Cardiac fibroblast (primary cell): ENCODE results near the gene RERE.

Source experiments
- DNase-seq, 2 donors: peaks; one replicate each; pipeline versions ENCODE4 v3.0.0 to v3.0.0-alpha.2; 2010; ENCODE audit warnings: low read depth in 2 of 2
- H3K4me3 ChIP-seq, 2 donors: replicated peaks in 1 of 2; 1 replicate in 1 of 2; 2 replicates in 1 of 2; pipeline ENCODE4 v1.5.1; 2011; ENCODE audit warnings: low read depth in 2 of 2, low read length in 2 of 2, mild to moderate bottlenecking in 2 of 2, moderate library complexity in 1 of 2
- TF ChIP-seq, protein P1 (sequence below): IDR thresholded peaks from one replicate; pipeline ENCODE4 v1.5.1; 2011; ENCODE audit warnings: low read depth, mild to moderate bottlenecking, low read length, inconsistent platforms

Gene RERE

DNA sequence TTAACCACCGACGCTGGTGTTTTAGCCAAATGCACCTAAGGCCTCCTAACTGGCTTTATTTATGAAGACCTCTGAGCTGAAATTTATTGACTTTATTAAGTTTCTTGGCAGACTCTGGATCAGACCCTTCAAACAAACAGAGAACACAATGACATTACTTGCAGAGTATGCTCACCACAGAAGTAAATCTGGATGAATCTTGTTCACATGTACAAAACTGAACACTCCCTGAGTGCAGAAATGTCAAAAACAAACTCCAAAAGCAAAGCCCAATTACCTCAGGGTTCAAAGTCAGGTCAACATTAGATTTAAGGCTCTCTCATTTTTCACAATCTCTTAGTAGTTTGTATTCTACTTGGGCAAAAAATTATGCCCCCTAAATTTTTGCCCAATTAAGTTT lies 280.9 kb downstream of the RERE start:
- DNase-seq = no peak
- H3K4me3 ChIP-seq = no peak overlapping the region
- TF ChIP-seq, protein P1, sequence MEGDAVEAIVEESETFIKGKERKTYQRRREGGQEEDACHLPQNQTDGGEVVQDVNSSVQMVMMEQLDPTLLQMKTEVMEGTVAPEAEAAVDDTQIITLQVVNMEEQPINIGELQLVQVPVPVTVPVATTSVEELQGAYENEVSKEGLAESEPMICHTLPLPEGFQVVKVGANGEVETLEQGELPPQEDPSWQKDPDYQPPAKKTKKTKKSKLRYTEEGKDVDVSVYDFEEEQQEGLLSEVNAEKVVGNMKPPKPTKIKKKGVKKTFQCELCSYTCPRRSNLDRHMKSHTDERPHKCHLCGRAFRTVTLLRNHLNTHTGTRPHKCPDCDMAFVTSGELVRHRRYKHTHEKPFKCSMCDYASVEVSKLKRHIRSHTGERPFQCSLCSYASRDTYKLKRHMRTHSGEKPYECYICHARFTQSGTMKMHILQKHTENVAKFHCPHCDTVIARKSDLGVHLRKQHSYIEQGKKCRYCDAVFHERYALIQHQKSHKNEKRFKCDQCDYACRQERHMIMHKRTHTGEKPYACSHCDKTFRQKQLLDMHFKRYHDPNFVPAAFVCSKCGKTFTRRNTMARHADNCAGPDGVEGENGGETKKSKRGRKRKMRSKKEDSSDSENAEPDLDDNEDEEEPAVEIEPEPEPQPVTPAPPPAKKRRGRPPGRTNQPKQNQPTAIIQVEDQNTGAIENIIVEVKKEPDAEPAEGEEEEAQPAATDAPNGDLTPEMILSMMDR = no peak

- no peak overlapping the region for H3K4me3 ChIP-seq
- TF ChIP-seq, protein P1 = no peak
- no peak for DNase-seq
These were observed 283.5 kb downstream of the RERE start for GRCh38 chr1:8533907-8534306.

DNA sequence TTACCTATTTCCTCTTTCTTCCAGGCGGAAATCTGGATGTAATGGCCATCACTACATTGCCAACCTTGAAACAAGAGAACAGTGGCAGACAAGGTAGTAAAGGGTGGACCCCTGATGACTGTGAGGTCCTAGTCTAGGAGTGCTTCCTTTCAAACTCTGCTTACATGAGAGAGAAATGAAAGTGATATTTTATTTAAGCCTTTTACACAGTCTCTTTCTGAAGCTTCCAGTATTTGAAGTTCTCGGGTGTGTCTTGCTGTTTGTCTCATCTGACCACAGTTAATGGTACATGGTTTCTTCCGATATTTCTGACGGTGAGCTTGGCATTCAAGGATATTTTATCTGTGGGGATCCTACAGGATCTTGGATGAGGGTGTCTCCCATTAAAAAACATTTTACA lies 284.3 kb downstream of the RERE start:
- TF ChIP-seq, protein P1 = no peak
- H3K4me3 ChIP-seq = no peak overlapping the region
- no peak for DNase-seq

GRCh38 chr1:8529901-8530300 lies 287.5 kb downstream of the RERE start:
- TF ChIP-seq, protein P1 = no peak
- no peak overlapping the region for H3K4me3 ChIP-seq
- no peak for DNase-seq

DNA sequence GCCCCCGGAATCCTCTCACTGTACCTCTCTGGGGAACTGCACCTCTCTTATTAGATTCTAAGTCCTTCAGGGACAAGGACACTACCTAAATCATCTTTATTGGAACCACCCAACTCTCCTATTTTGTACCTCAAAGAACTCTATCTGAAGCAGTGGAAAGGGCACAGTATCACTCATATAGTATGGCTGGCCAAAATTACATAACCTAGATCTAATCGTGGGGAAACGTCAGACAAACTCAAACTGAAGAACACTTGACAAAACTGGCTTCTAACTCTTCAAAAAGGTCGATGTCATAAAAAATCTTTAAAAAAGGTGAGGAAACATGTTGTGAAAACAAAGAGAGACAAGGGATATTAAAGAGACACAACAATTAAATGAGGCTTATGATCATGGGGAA lies 289.5 kb downstream of the RERE start:
- no peak for DNase-seq
- TF ChIP-seq, protein P1 = no peak
- H3K4me3 ChIP-seq = no peak overlapping the region

GRCh38 chr1:8525558-8526275 lies 291.7 kb downstream of the RERE start:
- peak overlapping the region; percentile 48 to 56 for H3K4me3 ChIP-seq
- DNase-seq = peak; percentile 90 to 97
- TF ChIP-seq, protein P1 = no peak

DNA sequence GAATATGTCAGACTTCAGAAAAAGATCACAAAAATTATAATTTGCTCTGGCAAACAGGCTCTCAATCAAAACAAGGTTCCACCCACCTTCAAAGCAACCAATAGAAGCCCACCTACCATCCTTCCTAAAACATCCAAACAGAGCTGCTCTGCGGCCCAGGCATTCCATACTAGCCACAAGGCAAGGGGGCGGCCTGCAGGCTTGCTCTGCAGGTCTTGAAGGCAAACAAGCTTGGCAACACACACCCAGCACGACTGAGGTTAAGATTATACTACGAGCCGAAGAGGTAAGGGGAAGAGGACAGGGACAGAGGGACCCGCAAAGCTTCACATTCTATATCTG lies 292.3 kb downstream of the RERE start:
- H3K4me3 ChIP-seq = peak overlapping the region; percentile 48 to 56
- TF ChIP-seq, protein P1 = no peak
- DNase-seq = peak; percentile 50 to 75
